PC-3 (cell line): Measurements from ENCODE around the gene PAMR1. TPM values are rescaled to one million over a fixed set of nuclear protein-coding genes. Genes with fewer than 3 reads are reported as not detected.

Source experiments
- ATAC-seq: fragments of 200-7000 bp; cut with Tn5 transposase; 2 replicates; pipeline ENCODE4 v1.9.1; 2020; ENCODE audit warnings: mild to moderate bottlenecking, moderate library complexity
- BruUV-seq: library from RNA; stranded (reverse); fragments of 400-500 nt; replicated peaks from 2 replicates; lab custom pipeline; 2021; lab: Mats Ljungman, UMichigan
- CTCF ChIA-PET: fragments of 300-600 bp; sonication (Branson Sonifier 250); formaldehyde crosslinking; loops from one replicate; lab custom pipeline; 2022; ENCODE audit warnings: antibody characterized with exemption; lab: Charles Lee
- POLR2A ChIA-PET: fragments of 300-600 bp; sonication (Branson Sonifier 250); formaldehyde crosslinking; loops from one replicate; lab custom pipeline; 2022; ENCODE audit warnings: antibody characterized with exemption; ENCODE audit not compliant: unreplicated experiment; lab: Charles Lee
- DNase-seq: peaks from one replicate; pipeline ENCODE4 v3.0.0-alpha.2; 2015
- H2AFZ ChIP-seq: fragments of 300-600 bp; sonication (generic); 2 replicates; pipeline ENCODE4 v1.6.0; 2016; ENCODE audit warnings: antibody characterized with exemption, low read length
- H3F3A ChIP-seq: fragments of 300-600 bp; sonication (generic); one replicate; pipeline ENCODE4 v1.6.0; 2017; ENCODE audit warnings: antibody characterized with exemption, low read length, control low read depth, mild to moderate bottlenecking; ENCODE audit not compliant: unreplicated experiment
- H3K27ac ChIP-seq: fragments of 300-600 bp; sonication (generic); 2 replicates; pipeline ENCODE4 v1.5.1; 2016; ENCODE audit warnings: mild to moderate bottlenecking, low read length
- H3K27me3 ChIP-seq: fragments of 300-600 bp; sonication (generic); 2 replicates; pipeline ENCODE4 v1.6.1; 2016; ENCODE audit warnings: low read length, mixed read lengths
- H3K36me3 ChIP-seq: fragments of 300-600 bp; sonication (generic); 2 replicates; pipeline ENCODE4 v1.6.1; 2016; ENCODE audit warnings: low read depth, mixed run types, low read length, mixed read lengths
- H3K4me1 ChIP-seq: fragments of 300-600 bp; sonication (generic); 2 replicates; pipeline ENCODE4 v1.5.1; 2016; ENCODE audit warnings: low read length; ENCODE audit not compliant: insufficient read depth
- H3K4me2 ChIP-seq: fragments of 300-600 bp; sonication (generic); 2 replicates; pipeline ENCODE4 v1.6.0; 2016; ENCODE audit warnings: low read length
- H3K4me3 ChIP-seq: fragments of 300-600 bp; sonication (generic); 2 replicates; pipeline ENCODE4 v1.5.1; 2016; ENCODE audit warnings: mild to moderate bottlenecking, low read length, mixed read lengths
- H3K79me2 ChIP-seq: fragments of 300-600 bp; sonication (generic); 2 replicates; pipeline ENCODE4 v1.6.1; 2017; ENCODE audit warnings: low read length, mixed read lengths
- H3K9ac ChIP-seq: fragments of 300-600 bp; sonication (generic); 2 replicates; pipeline ENCODE4 v1.6.0; 2016; ENCODE audit warnings: mild to moderate bottlenecking, low read length
- H3K9me2 ChIP-seq: fragments of 300-600 bp; sonication (generic); replicated peaks from 2 replicates; pipeline ENCODE4 v1.6.1; 2016; ENCODE audit warnings: mixed run types, low read length, mixed read lengths
- H3K9me3 ChIP-seq: fragments of 300-600 bp; sonication (generic); 2 replicates; pipeline ENCODE4 v1.6.1; 2016; ENCODE audit warnings: low read length, mixed read lengths
- H4K20me1 ChIP-seq: fragments of 300-600 bp; sonication (generic); 2 replicates; pipeline ENCODE4 v1.6.1; 2016; ENCODE audit warnings: low read length, mixed read lengths
- CTCF ChIP-seq: fragments of 300-600 bp; sonication (generic); conservative IDR thresholded peaks from 2 replicates; pipeline ENCODE4 v1.5.1; 2017; ENCODE audit warnings: antibody characterized with exemption, low read depth, mild to moderate bottlenecking, low read length
- EZH2 ChIP-seq: fragments of 300-600 bp; sonication (generic); IDR thresholded peaks from one replicate; pipeline ENCODE4 v1.6.1; 2017; ENCODE audit warnings: antibody characterized with exemption, mild to moderate bottlenecking, low read length; ENCODE audit not compliant: unreplicated experiment
- EZH2phosphoT487 ChIP-seq: fragments of 300-600 bp; sonication (generic); IDR thresholded peaks from 2 replicates; pipeline ENCODE4 v1.6.1; 2018; ENCODE audit warnings: mild to moderate bottlenecking, antibody characterized with exemption, low read length, borderline replicate concordance
- intact Hi-C: fragments of 100-400 bp; cut with micrococcal nuclease; formaldehyde crosslinking; loops from 2 replicates; pipeline ENCODE4 v1.9.0; 2023
- total RNA-seq: library from RNA; depleted of rRNA; stranded (reverse); fragments of >200 nt; gene quantifications from 2 replicates; pipeline ENCODE4 v1.2.3, GENCODE V29; 2014

The PAMR1 gene
- total RNA-seq, 1 experiment from 2014 or later = not detected

- POLR2A ChIA-PET = no interaction called here
- no peaks in the 10 kb centered on the region for H4K20me1 ChIP-seq
- no peaks in the 10 kb centered on the region for H3K9me3 ChIP-seq
- H3K4me2 ChIP-seq = no peak overlapping the region
- H3K4me3 ChIP-seq = no peak overlapping the region
- H2AFZ ChIP-seq = no peak overlapping the region
- H3K79me2 ChIP-seq = no peaks in the 10 kb centered on the region
- CTCF ChIA-PET = no interaction called here
- H3K4me1 ChIP-seq = peaks cover 15% of the 10 kb centered on the region
- no peak for DNase-seq
- intact Hi-C loops = no loop called here
- BruUV-seq = no TSS peak
- no peaks in the 10 kb centered on the region for H3K9me2 ChIP-seq
- H3K9ac ChIP-seq = no peak overlapping the region
- H3F3A ChIP-seq = no peaks in the 10 kb centered on the region
- TF ChIP-seq CTCF (no peak), EZH2 (no peak), EZH2phosphoT487 (no peak)
- no peak overlapping the region for H3K27ac ChIP-seq
- no peaks in the 10 kb centered on the region for H3K36me3 ChIP-seq
- no peak for ATAC-seq
- H3K27me3 ChIP-seq = no peaks in the 10 kb centered on the region
Observed at GRCh38 chr11:35545391-35546003, 20.1 kb upstream of the PAMR1 start.

- H3F3A ChIP-seq = no peaks in the 10 kb centered on the region
- TF ChIP-seq EZH2 = no peak
- no peak for TF ChIP-seq CTCF
- TF ChIP-seq EZH2phosphoT487 = no peak
- H2AFZ ChIP-seq = no peak overlapping the region
- H3K36me3 ChIP-seq = no peaks in the 10 kb centered on the region
- POLR2A ChIA-PET = no interaction called here
- H4K20me1 ChIP-seq = no peaks in the 10 kb centered on the region
- H3K27ac ChIP-seq = no peak overlapping the region
- H3K27me3 ChIP-seq = no peaks in the 10 kb centered on the region
- no peaks in the 10 kb centered on the region for H3K4me1 ChIP-seq
- intact Hi-C loops = no loop called here
- no peak overlapping the region for H3K4me2 ChIP-seq
- no peak overlapping the region for H3K9ac ChIP-seq
- DNase-seq = no peak
- no peak for ATAC-seq
- no TSS peak for BruUV-seq
- no peaks in the 10 kb centered on the region for H3K9me2 ChIP-seq
- no peaks in the 10 kb centered on the region for H3K9me3 ChIP-seq
- CTCF ChIA-PET = no interaction called here
- no peaks in the 10 kb centered on the region for H3K79me2 ChIP-seq
- H3K4me3 ChIP-seq = no peak overlapping the region
Observed at GRCh38 chr11:35543481-35543880, 18.1 kb upstream of the PAMR1 start.

- TF ChIP-seq EZH2 = no peak
- no peaks in the 10 kb centered on the region for H3K4me1 ChIP-seq
- H3K4me2 ChIP-seq = no peak overlapping the region
- H3K9ac ChIP-seq = no peak overlapping the region
- no peak for DNase-seq
- no peaks in the 10 kb centered on the region for H4K20me1 ChIP-seq
- no peaks in the 10 kb centered on the region for H3K9me3 ChIP-seq
- ATAC-seq = no peak
- ChIA-PET POLR2A (no interaction called here), CTCF (no interaction called here)
- H3F3A ChIP-seq = no peaks in the 10 kb centered on the region
- no peaks in the 10 kb centered on the region for H3K79me2 ChIP-seq
- H3K4me3 ChIP-seq = no peak overlapping the region
- H3K27me3 ChIP-seq = no peaks in the 10 kb centered on the region
- no peak overlapping the region for H2AFZ ChIP-seq
- H3K36me3 ChIP-seq = no peaks in the 10 kb centered on the region
- H3K9me2 ChIP-seq = no peaks in the 10 kb centered on the region
- intact Hi-C loops = no loop called here
- BruUV-seq = no TSS peak
- H3K27ac ChIP-seq = no peak overlapping the region
Observed at GRCh38 chr11:35541621-35542375, 16.4 kb upstream of the PAMR1 start.
